ENCODE results near the gene ACYP2.
"Not testable (repeated sequence)": the region's sequence is repeated elsewhere in the genome, so short reads cannot be mapped to it uniquely, and the experiment has no call there.

ACYP2 gene

DNA sequence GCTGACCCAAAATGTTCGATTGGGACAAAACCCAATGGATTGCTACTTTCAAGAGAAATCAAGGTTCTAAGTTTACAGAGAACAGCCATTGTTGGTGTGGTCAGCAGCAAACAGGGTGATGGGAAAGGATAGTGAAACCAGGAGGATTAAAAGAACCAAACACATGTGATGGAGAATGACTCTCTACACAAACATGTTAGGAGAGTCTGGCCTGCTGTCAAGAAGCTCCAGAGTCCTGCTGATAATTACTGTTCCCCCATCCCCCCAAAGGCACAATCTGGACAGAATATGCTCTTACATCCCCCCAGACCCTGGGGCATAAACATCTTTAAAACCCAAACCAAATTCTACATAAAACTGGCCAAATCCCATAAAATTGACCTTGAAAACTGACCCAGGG lies 32.0 kb upstream of the ACYP2 start:
- H3K9ac ChIP-seq (ENCODE audit: low read depth, low read length) = no peak overlapping the region
- no peaks in the 10 kb centered on the region for H3K9me3 ChIP-seq (ENCODE audit: control insufficient read depth, insufficient read depth, low read length)
- H3K4me1 ChIP-seq (ENCODE audit: control insufficient read depth, insufficient read depth, low read length) = no peaks in the 10 kb centered on the region
- no peak overlapping the region for H3K4me3 ChIP-seq (ENCODE audit: low read depth, low read length)
- no peaks in the 10 kb centered on the region for H3K36me3 ChIP-seq (ENCODE audit: control insufficient read depth, insufficient read depth, low read length)
- H3K27me3 ChIP-seq (ENCODE audit: control insufficient read depth, insufficient read depth, low read length) = no peaks in the 10 kb centered on the region

DNA sequence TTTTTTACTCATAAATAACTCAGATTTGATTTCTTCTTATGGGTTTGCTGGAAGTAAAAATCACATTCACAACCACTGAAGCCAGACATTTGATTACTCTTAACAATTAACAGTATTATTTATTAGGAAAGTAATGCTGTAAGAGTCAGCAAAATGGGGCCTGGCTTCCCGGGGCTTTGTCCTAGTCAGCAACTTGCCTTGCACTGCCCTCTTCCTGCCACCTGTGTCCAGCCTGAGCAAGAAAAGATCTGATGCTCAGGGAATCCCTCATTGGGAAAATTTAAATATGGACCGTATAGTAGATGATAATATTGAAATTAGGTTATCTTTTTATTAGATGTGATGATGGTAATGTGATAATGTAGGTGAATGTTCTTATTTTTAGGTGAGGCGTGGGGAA lies 30.8 kb upstream of the ACYP2 start:
- H3K4me1 ChIP-seq (ENCODE audit: control insufficient read depth, insufficient read depth, low read length) = no peaks in the 10 kb centered on the region
- no peak overlapping the region for H3K4me3 ChIP-seq (ENCODE audit: low read depth, low read length)
- no peaks in the 10 kb centered on the region for H3K9me3 ChIP-seq (ENCODE audit: control insufficient read depth, insufficient read depth, low read length)
- no peaks in the 10 kb centered on the region for H3K27me3 ChIP-seq (ENCODE audit: control insufficient read depth, insufficient read depth, low read length)
- no peak overlapping the region for H3K9ac ChIP-seq (ENCODE audit: low read depth, low read length)
- no peaks in the 10 kb centered on the region for H3K36me3 ChIP-seq (ENCODE audit: control insufficient read depth, insufficient read depth, low read length)

DNA sequence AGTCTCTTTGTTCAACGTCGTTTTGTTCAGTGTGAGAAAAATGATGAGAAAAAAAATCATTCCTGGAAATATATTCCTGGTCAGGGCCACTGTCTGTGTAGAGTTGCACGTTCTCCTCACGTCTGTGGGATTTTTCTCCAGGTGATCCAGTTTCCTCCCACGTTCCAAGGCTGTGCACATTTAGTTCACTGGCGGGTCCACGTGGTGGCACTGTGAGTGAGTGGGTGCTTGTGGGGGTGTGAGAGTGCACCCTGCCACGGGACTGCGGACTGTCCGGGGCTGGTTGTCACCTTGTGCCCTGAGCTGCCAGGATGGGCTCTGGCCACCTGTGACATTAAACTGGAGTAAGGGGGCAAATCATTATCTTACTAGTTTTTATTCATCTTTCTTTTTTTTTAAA lies 30.3 kb upstream of the ACYP2 start:
- no peaks in the 10 kb centered on the region for H3K9me3 ChIP-seq (ENCODE audit: control insufficient read depth, insufficient read depth, low read length)
- no peak overlapping the region for H3K9ac ChIP-seq (ENCODE audit: low read depth, low read length)
- no peaks in the 10 kb centered on the region for H3K4me1 ChIP-seq (ENCODE audit: control insufficient read depth, insufficient read depth, low read length)
- no peaks in the 10 kb centered on the region for H3K36me3 ChIP-seq (ENCODE audit: control insufficient read depth, insufficient read depth, low read length)
- no peak overlapping the region for H3K4me3 ChIP-seq (ENCODE audit: low read depth, low read length)
- no peaks in the 10 kb centered on the region for H3K27me3 ChIP-seq (ENCODE audit: control insufficient read depth, insufficient read depth, low read length)

DNA sequence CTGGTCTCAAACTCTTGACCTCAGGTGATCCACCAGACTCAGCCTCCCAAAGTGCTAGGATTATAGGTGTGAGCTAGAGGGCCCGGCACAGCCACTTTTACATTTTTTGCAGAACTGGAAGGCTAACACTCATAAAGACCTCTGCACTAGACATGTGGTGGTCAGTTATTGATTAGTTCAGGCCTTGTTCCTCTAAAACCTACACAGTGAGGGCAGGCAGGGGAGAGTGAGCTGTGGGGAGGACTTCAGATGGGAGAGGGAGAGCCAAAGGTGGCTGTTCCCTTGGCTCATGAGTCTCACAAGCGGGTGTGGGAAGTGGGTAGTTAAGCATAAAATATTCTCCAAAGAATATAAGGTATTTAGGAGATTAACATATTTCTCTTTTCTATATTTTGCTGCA lies 29.3 kb upstream of the ACYP2 start:
- no peaks in the 10 kb centered on the region for H3K9me3 ChIP-seq (ENCODE audit: control insufficient read depth, insufficient read depth, low read length)
- H3K27me3 ChIP-seq (ENCODE audit: control insufficient read depth, insufficient read depth, low read length) = no peaks in the 10 kb centered on the region
- no peaks in the 10 kb centered on the region for H3K4me1 ChIP-seq (ENCODE audit: control insufficient read depth, insufficient read depth, low read length)
- H3K4me3 ChIP-seq (ENCODE audit: low read depth, low read length) = no peak overlapping the region
- no peak overlapping the region for H3K9ac ChIP-seq (ENCODE audit: low read depth, low read length)
- no peaks in the 10 kb centered on the region for H3K36me3 ChIP-seq (ENCODE audit: control insufficient read depth, insufficient read depth, low read length)

DNA sequence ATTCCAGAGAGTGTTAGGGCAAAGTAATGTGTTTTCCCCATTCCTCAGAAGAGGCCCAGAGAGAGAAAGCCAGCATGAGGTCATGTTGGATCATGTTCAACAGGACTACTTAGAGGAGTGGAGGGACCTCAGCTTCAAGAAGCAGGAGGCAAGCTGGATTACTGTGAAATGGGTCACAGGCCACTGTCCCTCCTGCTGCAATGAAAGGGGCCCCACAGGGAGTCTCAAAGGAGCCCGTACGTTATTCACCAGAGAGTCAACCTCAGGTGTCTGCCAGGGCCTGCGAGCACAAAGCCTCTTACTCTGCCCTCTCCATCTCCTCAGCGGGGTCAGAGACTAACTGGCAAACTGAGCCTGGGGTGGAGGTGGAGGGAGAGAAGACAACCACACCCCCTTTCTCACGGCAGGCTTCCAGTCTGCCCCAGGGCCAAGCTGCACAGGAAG lies 27.2 kb upstream of the ACYP2 start:
- H3K4me3 ChIP-seq (ENCODE audit: low read depth, low read length) = no peak overlapping the region
- H3K9me3 ChIP-seq (ENCODE audit: control insufficient read depth, insufficient read depth, low read length) = no peaks in the 10 kb centered on the region
- H3K4me1 ChIP-seq (ENCODE audit: control insufficient read depth, insufficient read depth, low read length) = peaks cover 4% of the 10 kb centered on the region
- H3K27me3 ChIP-seq (ENCODE audit: control insufficient read depth, insufficient read depth, low read length) = no peaks in the 10 kb centered on the region
- no peak overlapping the region for H3K9ac ChIP-seq (ENCODE audit: low read depth, low read length)
- H3K36me3 ChIP-seq (ENCODE audit: control insufficient read depth, insufficient read depth, low read length) = no peaks in the 10 kb centered on the region

DNA sequence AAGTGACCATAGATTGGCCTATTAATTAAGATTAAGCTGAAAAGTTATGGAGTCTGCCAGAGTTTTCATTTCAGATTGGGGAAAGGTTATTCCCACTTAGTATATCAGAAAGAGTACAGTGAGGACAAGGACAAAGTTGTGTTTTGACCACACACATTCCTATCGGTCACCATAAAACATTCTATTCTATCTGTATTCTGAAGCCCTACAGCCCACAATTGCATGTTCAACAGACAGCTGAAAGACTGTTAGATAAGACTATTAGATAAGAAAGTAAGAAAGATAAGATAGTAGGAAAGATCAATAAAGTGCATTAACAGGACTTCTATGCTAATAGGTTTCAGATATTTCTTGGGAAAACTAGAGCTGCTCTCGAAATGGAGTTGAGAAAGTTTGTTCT lies 26.7 kb upstream of the ACYP2 start:
- Histone ChIP-seq H3K4me3 (ENCODE audit: low read depth, low read length) (no peak overlapping the region), H3K27me3 (ENCODE audit: control insufficient read depth, insufficient read depth, low read length) (no peaks in the 10 kb centered on the region), H3K4me1 (ENCODE audit: control insufficient read depth, insufficient read depth, low read length) (peaks cover 4% of the 10 kb centered on the region), H3K36me3 (ENCODE audit: control insufficient read depth, insufficient read depth, low read length) (no peaks in the 10 kb centered on the region), H3K9ac (ENCODE audit: low read depth, low read length) (no peak overlapping the region), H3K9me3 (ENCODE audit: control insufficient read depth, insufficient read depth, low read length) (no peaks in the 10 kb centered on the region)

DNA sequence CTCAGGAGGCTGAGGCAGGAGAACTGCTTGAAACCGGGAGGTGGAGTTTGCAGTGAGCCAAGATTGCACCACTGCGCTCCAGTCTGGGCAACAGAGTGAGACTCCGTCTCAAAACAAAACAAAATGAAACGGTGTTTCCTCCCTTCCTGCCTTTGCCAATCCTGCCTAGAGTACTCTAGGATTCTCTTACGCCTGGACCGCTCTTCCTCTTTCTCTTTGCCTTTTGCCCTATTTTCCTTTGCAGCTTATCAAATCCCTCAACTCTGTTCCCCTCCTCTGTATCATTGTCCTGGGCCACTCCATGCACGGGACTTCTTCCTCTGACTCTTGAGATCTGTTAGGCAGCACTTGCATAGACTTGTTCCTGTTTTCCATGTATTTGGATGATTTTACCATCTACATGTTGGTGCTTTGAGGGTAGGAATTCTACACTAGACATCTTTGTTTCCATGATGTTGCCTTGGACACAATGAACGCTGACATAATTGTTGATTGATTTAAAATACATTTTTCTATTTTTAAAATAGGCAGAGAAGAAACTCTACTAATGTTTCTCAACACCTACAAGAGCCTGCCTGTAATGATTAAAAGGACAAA lies 24.8 kb upstream of the ACYP2 start:
- Histone ChIP-seq H3K9ac (ENCODE audit: low read depth, low read length) (no peak overlapping the region), H3K4me1 (ENCODE audit: control insufficient read depth, insufficient read depth, low read length) (peaks cover 4% of the 10 kb centered on the region), H3K27me3 (ENCODE audit: control insufficient read depth, insufficient read depth, low read length) (no peaks in the 10 kb centered on the region), H3K36me3 (ENCODE audit: control insufficient read depth, insufficient read depth, low read length) (no peaks in the 10 kb centered on the region), H3K4me3 (ENCODE audit: low read depth, low read length) (no peak overlapping the region), H3K9me3 (ENCODE audit: control insufficient read depth, insufficient read depth, low read length) (no peaks in the 10 kb centered on the region)

DNA sequence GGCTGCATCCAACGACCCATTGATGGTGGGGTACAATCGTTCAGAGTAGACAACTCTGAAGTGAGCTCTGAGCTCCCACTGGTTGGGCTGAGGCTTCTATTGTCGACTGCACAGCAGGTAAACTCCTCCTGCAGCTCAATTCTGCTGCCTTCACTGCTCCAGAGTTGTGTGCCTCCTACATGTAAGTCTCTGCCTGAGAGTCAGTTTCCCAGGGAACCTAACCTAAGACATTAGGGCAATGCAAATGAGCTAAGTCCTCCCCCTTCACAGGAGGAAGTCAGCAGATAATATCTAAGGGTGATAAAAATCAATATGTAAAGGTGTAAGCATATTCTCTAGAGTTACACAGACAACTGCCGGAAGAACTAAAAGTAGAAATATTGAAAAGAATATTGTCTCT lies 22.5 kb upstream of the ACYP2 start:
- Histone ChIP-seq H3K36me3 (ENCODE audit: control insufficient read depth, insufficient read depth, low read length) (no peaks in the 10 kb centered on the region), H3K4me3 (ENCODE audit: low read depth, low read length) (no peak overlapping the region), H3K9me3 (ENCODE audit: control insufficient read depth, insufficient read depth, low read length) (no peaks in the 10 kb centered on the region), H3K4me1 (ENCODE audit: control insufficient read depth, insufficient read depth, low read length) (peaks cover 4% of the 10 kb centered on the region), H3K27me3 (ENCODE audit: control insufficient read depth, insufficient read depth, low read length) (no peaks in the 10 kb centered on the region), H3K9ac (ENCODE audit: low read depth, low read length) (no peak overlapping the region)

DNA sequence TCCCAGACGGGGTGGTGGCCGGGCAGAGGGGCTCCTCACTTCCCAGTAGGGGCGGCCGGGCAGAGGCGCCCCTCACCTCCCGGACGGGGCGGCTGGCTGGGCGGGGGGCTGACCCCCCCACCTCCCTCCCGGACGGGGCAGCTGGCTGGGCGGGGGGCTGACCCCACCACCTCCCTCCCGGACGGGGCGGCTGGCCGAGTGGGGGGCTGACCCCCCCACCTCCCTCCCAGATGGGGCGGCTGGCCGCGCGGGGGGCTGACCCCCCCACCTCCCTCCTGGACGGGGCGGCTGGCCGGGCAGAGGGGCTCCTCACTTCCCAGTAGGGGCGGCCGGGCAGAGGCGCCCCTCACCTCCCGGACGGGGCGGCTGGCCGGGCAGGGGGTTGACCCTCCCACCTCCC lies 20.0 kb upstream of the ACYP2 start:
- H3K9me3 ChIP-seq (ENCODE audit: control insufficient read depth, insufficient read depth, low read length); H3K4me1 ChIP-seq (ENCODE audit: control insufficient read depth, insufficient read depth, low read length); H3K9ac ChIP-seq (ENCODE audit: low read depth, low read length); H3K27me3 ChIP-seq (ENCODE audit: control insufficient read depth, insufficient read depth, low read length); H3K36me3 ChIP-seq (ENCODE audit: control insufficient read depth, insufficient read depth, low read length); H3K4me3 ChIP-seq (ENCODE audit: low read depth, low read length): not testable (repeated sequence)

DNA sequence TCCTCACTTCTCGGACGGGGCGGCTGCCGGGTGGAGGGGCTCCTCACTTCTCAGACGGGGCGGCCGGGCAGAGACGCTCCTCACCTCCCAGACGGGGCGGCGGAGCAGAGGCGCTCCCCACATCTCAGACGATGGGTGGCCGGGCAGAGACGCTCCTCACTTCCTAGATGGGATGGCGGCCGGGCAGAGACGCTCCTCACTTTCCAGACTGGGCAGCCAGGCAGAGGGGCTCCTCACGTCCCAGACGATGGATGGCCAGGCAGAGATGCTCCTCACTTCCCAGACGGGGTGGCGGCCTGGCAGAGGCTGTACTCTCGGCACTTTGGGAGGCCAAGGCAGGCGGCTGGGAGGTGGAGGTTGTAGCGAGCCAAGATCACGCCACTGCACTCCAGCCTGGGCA lies 19.3 kb upstream of the ACYP2 start:
- not testable (repeated sequence) for H3K4me3 ChIP-seq (ENCODE audit: low read depth, low read length); H3K27me3 ChIP-seq (ENCODE audit: control insufficient read depth, insufficient read depth, low read length); H3K9ac ChIP-seq (ENCODE audit: low read depth, low read length); H3K4me1 ChIP-seq (ENCODE audit: control insufficient read depth, insufficient read depth, low read length); H3K36me3 ChIP-seq (ENCODE audit: control insufficient read depth, insufficient read depth, low read length); H3K9me3 ChIP-seq (ENCODE audit: control insufficient read depth, insufficient read depth, low read length)

DNA sequence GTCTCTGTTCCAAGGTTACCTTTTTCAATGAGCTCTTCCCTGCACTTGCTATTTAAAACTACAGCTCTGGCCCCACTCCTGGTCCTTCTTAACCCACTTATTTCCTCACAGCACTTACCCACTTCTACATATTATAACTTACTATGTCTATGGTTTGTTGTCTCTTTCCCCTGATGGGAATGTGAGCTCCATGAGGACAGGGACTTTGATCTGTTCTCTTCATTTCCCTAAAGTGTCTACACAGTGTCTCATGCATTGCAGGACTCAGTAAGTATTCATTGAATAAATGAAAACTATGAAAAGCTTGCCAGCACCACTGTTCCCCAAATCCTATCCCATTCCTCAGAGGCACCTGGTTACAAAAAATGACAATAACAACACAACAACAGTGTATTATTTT lies 18.3 kb upstream of the ACYP2 start:
- H3K9me3 ChIP-seq (ENCODE audit: control insufficient read depth, insufficient read depth, low read length) = no peaks in the 10 kb centered on the region
- H3K4me1 ChIP-seq (ENCODE audit: control insufficient read depth, insufficient read depth, low read length) = peaks cover 4% of the 10 kb centered on the region
- no peak overlapping the region for H3K9ac ChIP-seq (ENCODE audit: low read depth, low read length)

DNA sequence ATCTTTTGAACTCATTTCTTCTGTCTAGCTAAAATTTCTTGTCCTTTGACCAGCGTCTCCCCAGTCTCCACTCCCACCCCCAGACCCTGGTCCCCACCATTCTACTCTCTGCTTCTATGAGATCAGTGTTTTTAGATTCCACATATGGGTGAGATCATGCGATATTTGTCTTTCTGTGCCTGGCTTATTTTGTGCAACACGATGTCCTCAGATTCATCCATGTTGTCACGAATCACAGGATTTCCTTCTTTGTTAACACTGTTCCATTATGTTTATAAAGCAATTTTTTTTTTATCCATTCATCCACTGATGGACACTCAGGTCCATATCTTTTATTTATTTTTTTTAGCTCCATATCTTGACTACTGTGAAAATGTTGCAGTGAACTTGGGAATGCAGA lies 16.0 kb upstream of the ACYP2 start:
- no peaks in the 10 kb centered on the region for H3K4me1 ChIP-seq (ENCODE audit: control insufficient read depth, insufficient read depth, low read length)
- H3K9ac ChIP-seq (ENCODE audit: low read depth, low read length) = no peak overlapping the region
- H3K9me3 ChIP-seq (ENCODE audit: control insufficient read depth, insufficient read depth, low read length) = no peaks in the 10 kb centered on the region

More for the DNA sequence above, 18.3 kb upstream of the ACYP2 start:
- no peaks in the 10 kb centered on the region for H3K27me3 ChIP-seq (ENCODE audit: control insufficient read depth, insufficient read depth, low read length)
- no peak overlapping the region for H3K4me3 ChIP-seq (ENCODE audit: low read depth, low read length)
- no peaks in the 10 kb centered on the region for H3K36me3 ChIP-seq (ENCODE audit: control insufficient read depth, insufficient read depth, low read length)

More for the DNA sequence above, 16.0 kb upstream of the ACYP2 start:
- no peaks in the 10 kb centered on the region for H3K27me3 ChIP-seq (ENCODE audit: control insufficient read depth, insufficient read depth, low read length)
- no peak overlapping the region for H3K4me3 ChIP-seq (ENCODE audit: low read depth, low read length)
- H3K36me3 ChIP-seq (ENCODE audit: control insufficient read depth, insufficient read depth, low read length) = no peaks in the 10 kb centered on the region
